Measurements from ENCODE around the gene KCNQ1. TPM values are rescaled to one million over a fixed set of nuclear protein-coding genes. Genes with fewer than 3 reads are reported as not detected.

Gene KCNQ1
- total RNA-seq, 3 donors from 2014 or later (not counting 1 experiment from before 2014, with no cell fraction given), result 1.9 to 7.8 (median 3.3) TPM

GRCh38 chr11:2725368-2726300 is 280.8 kb downstream of the KCNQ1 start:
- no peak overlapping the region for H3K27ac ChIP-seq (ENCODE audit: low read length)
- 90% methylated on average over 27 of the region's 27 CpGs for WGBS (ENCODE audit: insufficient coverage)
- H3K27me3 ChIP-seq (ENCODE audit: control insufficient read depth, insufficient read depth, low read length), result no peaks in the 10 kb centered on the region
- intact Hi-C loops (cut with micrococcal nuclease), result no loop called here
- H3K36me3 ChIP-seq (ENCODE audit: control insufficient read depth, insufficient read depth, low read length), result no peaks in the 10 kb centered on the region
- no peaks in the 10 kb centered on the region for H3K9me3 Mint-ChIP-seq
- TF ChIP-seq, protein P1, sequence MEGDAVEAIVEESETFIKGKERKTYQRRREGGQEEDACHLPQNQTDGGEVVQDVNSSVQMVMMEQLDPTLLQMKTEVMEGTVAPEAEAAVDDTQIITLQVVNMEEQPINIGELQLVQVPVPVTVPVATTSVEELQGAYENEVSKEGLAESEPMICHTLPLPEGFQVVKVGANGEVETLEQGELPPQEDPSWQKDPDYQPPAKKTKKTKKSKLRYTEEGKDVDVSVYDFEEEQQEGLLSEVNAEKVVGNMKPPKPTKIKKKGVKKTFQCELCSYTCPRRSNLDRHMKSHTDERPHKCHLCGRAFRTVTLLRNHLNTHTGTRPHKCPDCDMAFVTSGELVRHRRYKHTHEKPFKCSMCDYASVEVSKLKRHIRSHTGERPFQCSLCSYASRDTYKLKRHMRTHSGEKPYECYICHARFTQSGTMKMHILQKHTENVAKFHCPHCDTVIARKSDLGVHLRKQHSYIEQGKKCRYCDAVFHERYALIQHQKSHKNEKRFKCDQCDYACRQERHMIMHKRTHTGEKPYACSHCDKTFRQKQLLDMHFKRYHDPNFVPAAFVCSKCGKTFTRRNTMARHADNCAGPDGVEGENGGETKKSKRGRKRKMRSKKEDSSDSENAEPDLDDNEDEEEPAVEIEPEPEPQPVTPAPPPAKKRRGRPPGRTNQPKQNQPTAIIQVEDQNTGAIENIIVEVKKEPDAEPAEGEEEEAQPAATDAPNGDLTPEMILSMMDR (IDR thresholded peaks at IDR 0.05), result no peak
- no peak overlapping the region for H3K4me3 ChIP-seq (ENCODE audit: low read length)
- no peak overlapping the region for H3K4me3 Mint-ChIP-seq
- no peaks in the 10 kb centered on the region for H3K36me3 Mint-ChIP-seq
- H3K9me3 ChIP-seq (ENCODE audit: control insufficient read depth, insufficient read depth, low read length), result no peaks in the 10 kb centered on the region
- H3K27me3 Mint-ChIP-seq (ENCODE audit: low read depth in 2 of 2), result no peaks in the 10 kb centered on the region
- DNase-seq, result no peak
- H3K27ac Mint-ChIP-seq, result no peak overlapping the region
- ATAC-seq, result no peak
- no peaks in the 10 kb centered on the region for H3K4me1 Mint-ChIP-seq
- H3K4me1 ChIP-seq (ENCODE audit: control insufficient read depth, insufficient read depth, low read length), result no peaks in the 10 kb centered on the region

DNA sequence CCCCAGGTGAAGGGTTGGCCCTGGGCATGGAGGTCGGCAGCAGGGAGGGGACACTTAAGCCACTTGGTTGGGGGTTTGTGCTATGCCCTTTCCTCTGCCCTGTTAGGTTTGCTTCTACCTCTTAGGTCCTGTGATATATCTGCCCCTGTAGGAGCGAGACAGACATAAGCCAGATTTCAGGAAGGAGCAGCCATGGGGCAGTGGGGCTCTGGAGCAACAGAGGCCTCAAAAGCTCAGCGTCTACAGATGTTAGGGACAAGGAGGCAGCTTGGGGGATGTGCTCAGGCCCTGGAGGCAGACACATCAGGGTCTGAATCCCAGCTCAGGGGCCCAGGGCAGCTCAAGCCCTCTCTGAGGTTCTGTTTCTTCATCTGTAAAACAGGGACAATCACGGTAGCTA is 282.2 kb downstream of the KCNQ1 start:
- 78% methylated on average over 4 of the region's 4 CpGs for whole genome bisulfite sequencing (ENCODE audit: insufficient coverage)
- DNase-seq (no peak), ATAC-seq (no peak)
- no peak overlapping the region for H3K27ac Mint-ChIP-seq
- no peaks in the 10 kb centered on the region for H3K4me1 ChIP-seq (ENCODE audit: control insufficient read depth, insufficient read depth, low read length)
- no peaks in the 10 kb centered on the region for H3K27me3 ChIP-seq (ENCODE audit: control insufficient read depth, insufficient read depth, low read length)
- no peaks in the 10 kb centered on the region for H3K36me3 Mint-ChIP-seq
- H3K4me3 Mint-ChIP-seq, result no peak overlapping the region
- no peak overlapping the region for H3K4me3 ChIP-seq (ENCODE audit: low read length)
- no peaks in the 10 kb centered on the region for H3K9me3 ChIP-seq (ENCODE audit: control insufficient read depth, insufficient read depth, low read length)
- TF ChIP-seq, protein P1 (IDR thresholded peaks at IDR 0.05), result no peak
- H3K36me3 ChIP-seq (ENCODE audit: control insufficient read depth, insufficient read depth, low read length), result no peaks in the 10 kb centered on the region
- no peaks in the 10 kb centered on the region for H3K4me1 Mint-ChIP-seq
- intact Hi-C loops (cut with micrococcal nuclease), result no loop called here
- no peak overlapping the region for H3K27ac ChIP-seq (ENCODE audit: low read length)
- H3K27me3 Mint-ChIP-seq (ENCODE audit: low read depth in 2 of 2), result no peaks in the 10 kb centered on the region
- no peaks in the 10 kb centered on the region for H3K9me3 Mint-ChIP-seq

GRCh38 chr11:2728128-2728662 is 283.4 kb downstream of the KCNQ1 start:
- Histone ChIP-seq H3K27me3 (ENCODE audit: control insufficient read depth, insufficient read depth, low read length) (no peaks in the 10 kb centered on the region), H3K27ac (ENCODE audit: low read length) (no peak overlapping the region), H3K4me3 (ENCODE audit: low read length) (no peak overlapping the region), H3K36me3 (ENCODE audit: control insufficient read depth, insufficient read depth, low read length) (no peaks in the 10 kb centered on the region), H3K4me1 (ENCODE audit: control insufficient read depth, insufficient read depth, low read length) (no peaks in the 10 kb centered on the region), H3K9me3 (ENCODE audit: control insufficient read depth, insufficient read depth, low read length) (no peaks in the 10 kb centered on the region)
- intact Hi-C loops (cut with micrococcal nuclease), result no loop called here
- 87% methylated on average over 17 of the region's 17 CpGs for WGBS (ENCODE audit: insufficient coverage)
- TF ChIP-seq, protein P1 (IDR thresholded peaks at IDR 0.05), result no peak
- Mint-ChIP-seq H3K9me3 (no peaks in the 10 kb centered on the region), H3K27ac (no peak overlapping the region), H3K36me3 (no peaks in the 10 kb centered on the region), H3K4me3 (no peak overlapping the region), H3K27me3 (ENCODE audit: low read depth in 2 of 2) (no peaks in the 10 kb centered on the region), H3K4me1 (no peaks in the 10 kb centered on the region)
- ATAC-seq (no peak), DNase-seq (no peak)
